Dedifferentiated amniotic fluid mesenchymal stem cell (primary cell): ENCODE data around the gene CIAO2B.
A peak's percentile ranks its signal among the peaks of the same experiment; 100 is the strongest.
"Not testable (repeated sequence)": the region's sequence is repeated elsewhere in the genome, so short reads cannot be mapped to it uniquely, and the experiment has no call there.

Experiments used
- DNase-seq: peaks from one replicate; pipeline ENCODE4 v3.0.0-alpha.2; 2016; ENCODE audit errors: extremely low spot score

Gene CIAO2B

DNA sequence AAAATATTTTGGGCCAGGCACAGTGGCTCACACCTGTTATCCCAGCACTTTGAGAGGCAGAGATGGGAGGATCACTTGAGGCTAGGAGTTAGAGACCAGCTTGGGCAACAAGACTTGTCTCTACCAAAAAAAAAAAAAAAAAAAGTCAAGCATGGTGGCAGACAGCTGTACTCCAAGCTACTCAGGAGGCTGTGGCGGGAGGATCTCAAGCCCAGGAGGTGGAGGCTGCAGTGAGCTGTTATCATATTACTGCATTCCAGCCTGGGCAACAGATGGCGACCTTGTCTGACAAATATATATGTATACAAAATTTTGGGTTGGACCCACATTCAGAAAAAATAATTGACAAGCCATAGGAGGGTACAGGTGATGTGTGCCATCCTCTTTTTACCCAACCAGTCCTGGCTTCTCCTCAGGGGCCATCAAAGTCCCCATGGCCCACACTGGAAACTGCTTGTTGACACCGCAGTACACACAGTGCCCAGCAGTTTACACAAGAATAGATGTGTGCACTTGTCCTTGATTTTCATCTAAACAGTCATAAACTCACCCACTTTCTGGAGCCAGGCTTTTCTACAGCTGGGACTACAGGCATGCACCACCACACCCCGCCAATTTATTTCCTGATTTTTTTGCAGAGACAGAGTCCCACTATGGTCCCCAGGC lies 2.8 kb upstream of the CIAO2B start:
- DNase-seq: no peak

DNA sequence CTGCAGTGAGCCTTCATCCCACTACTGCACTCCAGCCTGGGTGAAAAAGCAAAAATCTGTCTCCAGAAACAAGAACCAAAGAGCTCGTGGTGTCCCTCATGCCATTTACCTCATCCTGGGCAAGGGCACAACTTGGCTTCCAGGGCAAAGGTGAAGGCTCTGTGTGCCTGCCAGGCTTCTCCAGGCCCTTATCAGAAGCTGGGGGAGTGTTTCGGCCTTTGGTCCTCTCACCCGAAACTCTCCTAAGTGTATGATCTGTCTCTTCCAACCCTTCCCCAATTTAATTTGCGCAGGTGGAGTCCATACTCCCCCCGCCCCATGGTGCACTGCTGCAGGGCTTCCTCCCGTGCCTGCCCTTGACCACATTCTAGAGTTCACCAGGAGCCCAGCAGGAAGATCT lies 2.3 kb upstream of the CIAO2B start:
- DNase-seq: no peak

DNA sequence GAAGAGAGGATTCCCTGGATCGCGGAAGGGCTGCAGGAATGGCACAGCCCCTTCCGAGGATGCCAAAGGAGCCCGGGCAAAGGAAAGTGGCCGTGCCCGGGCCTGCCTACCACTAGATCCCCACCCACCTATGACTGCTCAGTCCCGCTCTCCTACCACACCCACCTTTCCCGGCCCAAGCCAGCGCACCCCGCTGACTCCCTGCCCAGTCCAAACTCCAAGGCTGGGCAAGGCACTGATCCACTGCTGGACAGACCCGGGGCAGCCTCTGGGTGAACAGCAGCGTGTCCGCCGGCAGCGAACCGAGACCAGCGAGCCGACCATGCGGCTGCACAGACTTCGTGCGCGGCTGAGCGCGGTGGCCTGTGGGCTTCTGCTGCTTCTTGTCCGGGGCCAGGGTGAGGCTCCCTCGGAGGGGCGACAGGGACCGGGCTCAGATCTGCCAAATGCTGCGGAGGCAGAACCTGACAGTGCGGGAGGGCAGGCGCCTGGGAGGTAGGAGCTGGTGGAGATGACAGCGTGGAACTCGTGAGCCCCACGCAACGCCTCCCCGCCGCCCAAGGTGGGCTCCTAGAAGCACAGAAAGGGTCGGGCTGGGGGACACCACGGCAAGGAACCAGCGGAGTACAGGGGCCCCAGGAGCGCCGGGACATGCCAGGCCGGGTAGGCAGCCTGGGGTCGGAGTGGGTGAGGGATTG lies 1.3 kb upstream of the CIAO2B start, which contains the start of gene CES2:
Gene CES2 (plus strand): TSS at position 203 of the 698 bp plus-strand sequence. CDS start 120 bp downstream, at position 323.
- peak; percentile 33 for DNase-seq

DNA sequence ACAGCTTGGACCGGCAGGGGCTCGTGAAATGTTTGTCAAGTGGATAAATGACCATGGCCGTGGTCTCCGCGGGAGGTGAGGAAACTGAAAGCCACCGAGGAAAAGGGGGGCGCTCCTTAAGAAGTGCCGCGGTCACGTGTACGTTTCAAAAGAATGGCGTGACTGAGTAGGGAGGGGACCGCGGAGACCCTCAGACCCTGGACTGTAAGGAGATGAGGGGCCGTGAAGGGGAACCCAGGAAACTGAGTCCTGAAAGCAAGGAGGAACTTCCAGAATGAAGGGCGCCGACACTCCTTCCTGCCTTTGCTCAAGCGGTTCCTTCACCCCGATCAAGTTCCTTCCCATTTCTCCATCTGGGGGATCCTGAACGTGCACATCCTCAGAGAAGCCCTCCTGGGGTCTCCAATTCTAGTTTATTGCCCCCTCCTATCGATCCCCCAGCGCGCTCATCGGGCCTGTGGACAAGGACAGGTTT lies 674 bp upstream of the CIAO2B start:
- not testable (repeated sequence) for DNase-seq

DNA sequence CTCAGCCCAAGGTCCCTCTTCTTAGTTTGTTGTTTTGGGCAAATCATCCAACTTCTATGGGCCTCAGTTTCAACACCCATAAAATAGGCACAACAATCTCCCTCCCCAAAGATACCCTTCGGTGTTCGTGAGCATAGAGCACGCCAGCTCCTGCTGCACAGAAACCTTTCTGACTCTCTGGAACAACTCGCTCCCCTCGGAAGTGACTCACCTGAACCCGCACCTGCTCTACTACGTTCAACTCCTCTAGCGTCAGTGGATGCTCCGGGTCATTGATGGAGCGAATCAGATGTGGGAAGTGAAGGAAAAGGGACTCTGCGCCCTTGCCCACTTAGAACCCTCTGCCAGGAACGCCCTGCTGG lies 445 bp downstream of the CIAO2B start:
- DNase-seq: no peak

DNA sequence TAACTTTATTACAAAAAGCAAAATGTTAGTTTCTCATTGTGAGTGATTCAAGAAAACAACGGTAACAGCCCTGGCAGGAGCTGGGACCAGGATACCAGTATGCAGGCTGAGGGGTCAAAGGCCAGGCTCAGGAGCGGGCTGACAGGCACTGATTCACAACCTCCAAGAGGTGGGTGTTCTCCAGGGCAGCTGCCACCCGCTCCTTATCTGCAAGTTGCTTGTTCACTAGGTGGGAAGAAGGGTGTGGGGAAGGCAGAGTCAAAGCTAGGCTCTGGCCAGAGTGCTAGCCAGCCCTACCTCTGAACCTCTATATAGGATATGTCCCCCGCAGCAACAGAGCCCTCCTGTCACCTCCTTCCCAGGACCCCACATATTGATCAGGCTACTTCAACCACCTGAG lies 2.1 kb downstream of the CIAO2B start:
- DNase-seq: no peak

DNA sequence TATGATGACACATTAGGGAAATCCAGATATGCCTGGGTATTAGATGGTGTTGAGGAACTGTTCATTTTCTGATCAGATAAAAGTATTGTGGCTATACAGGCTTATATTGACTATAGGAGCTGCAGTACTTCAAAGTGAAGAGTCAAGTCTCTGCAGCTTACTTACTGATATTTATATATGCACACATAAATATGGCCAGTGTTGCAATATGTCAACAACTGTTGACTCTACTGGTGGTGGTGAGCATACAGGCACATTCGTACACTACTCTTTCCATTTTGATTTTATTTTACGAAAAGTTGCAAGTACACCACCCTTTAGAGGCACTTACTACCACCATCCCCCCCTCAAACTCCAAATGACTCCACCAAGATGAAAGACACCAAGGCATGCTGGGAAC lies 2.5 kb downstream of the CIAO2B start:
- DNase-seq: no peak

DNA sequence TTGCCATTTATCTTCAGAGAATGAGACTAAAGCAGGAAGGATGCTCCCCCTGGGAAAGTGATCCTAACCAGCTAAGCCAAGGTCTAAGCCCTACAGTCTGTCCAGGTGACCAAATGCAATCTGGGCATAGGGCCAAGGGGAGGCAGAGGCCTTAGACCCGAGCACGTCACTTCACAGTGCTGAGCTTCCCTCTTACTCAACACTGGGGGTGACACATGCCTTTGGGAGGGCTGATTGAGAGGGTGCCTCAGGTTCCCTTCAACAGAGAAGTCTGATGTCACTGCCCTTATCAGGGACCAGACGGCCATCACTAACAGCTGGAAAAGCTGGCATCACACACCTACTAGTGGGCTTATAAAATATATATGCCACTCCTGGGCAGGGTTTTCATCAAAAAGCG lies 4.0 kb downstream of the CIAO2B start:
- DNase-seq: no peak

DNA sequence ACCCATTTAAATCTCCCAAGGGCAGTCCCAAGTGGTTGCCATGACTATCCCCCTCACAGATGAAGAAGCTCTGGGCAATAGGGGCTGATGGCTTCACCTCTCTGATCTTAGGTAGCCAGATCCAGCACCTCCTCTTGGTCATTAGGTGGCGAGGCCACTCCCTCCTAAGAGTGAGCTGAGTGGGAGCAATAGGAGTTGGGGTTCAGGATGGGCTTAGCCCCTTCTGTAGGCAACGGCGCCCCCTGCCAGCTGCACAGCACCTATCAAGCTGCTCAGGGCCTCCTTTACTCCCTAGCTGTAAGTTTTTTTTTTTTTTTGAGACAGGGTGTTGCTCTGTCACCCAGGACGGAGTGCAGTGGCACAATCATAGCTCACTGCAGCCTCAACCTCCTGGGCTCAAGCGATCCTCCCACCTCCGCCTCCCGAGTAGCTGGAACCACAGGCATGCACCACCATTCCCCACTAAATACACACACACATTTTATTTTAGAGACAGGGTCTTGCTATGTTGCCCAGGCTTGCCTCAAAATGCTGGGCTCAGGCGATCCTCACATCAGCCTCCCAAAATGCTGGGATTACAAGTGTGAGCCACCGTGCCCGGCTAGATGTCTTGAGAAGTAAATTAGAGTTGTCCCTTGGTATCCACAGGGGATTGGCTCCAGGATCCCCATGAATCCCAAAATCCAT lies 5.4 kb downstream of the CIAO2B start:
- DNase-seq: no peak

DNA sequence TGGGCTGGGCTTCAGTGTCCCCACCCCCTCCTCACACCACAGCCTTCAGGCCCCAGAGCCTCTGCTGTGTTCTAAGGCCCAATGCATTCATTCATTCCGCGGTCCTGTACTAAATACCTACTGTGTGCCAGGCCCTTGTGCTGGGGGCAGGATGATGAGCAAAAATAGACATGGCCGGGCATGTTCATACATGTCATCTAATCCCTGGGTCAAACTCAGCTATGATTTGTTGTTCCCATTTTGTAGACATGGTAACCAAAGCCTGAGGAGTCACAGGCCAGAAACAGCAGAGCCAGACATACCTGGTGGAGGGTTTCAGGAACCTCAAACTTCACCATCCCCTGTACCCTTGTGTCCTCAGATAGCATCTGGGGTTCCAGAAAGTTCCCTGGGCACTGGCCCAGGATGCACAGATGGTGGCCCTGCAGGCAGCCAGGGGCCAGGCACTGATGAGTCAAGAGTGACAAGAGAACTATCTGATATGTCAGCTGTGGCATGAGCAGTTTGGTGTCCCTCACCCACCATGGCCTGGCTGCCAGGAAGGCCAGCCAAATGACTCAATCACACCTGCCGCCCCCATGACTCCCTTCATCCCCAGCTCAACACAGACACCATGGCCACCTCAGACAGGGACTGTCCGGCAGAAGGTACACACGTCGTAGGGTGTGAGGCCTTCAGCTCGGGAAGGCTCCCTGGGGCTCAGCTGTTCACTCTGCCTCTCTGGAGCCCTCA lies 6.1 kb downstream of the CIAO2B start:
- DNase-seq: no peak

DNA sequence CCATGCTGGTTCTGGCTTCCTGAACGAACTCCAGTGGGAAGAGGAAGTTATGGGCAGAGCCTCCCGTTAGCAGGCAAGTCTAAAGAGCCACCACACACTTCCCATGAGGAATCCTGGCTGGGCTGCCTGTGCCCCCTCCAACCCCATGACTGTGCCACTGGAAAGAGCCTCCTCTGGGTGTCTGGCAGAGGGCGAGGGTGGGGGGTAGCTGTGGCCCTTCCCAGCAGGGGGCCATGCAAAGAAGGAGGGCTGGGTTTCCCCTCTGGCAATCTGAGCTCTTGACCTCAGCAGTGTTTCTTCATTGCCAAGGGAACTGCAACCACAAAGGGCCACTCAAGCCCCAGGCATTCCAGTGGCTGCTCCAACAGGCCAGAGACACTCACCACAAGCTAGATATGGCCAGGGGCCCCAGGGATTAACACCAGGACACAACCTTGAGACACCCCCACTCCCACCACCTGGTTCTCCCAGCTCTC lies 7.2 kb downstream of the CIAO2B start:
- peak; percentile 55 for DNase-seq

DNA sequence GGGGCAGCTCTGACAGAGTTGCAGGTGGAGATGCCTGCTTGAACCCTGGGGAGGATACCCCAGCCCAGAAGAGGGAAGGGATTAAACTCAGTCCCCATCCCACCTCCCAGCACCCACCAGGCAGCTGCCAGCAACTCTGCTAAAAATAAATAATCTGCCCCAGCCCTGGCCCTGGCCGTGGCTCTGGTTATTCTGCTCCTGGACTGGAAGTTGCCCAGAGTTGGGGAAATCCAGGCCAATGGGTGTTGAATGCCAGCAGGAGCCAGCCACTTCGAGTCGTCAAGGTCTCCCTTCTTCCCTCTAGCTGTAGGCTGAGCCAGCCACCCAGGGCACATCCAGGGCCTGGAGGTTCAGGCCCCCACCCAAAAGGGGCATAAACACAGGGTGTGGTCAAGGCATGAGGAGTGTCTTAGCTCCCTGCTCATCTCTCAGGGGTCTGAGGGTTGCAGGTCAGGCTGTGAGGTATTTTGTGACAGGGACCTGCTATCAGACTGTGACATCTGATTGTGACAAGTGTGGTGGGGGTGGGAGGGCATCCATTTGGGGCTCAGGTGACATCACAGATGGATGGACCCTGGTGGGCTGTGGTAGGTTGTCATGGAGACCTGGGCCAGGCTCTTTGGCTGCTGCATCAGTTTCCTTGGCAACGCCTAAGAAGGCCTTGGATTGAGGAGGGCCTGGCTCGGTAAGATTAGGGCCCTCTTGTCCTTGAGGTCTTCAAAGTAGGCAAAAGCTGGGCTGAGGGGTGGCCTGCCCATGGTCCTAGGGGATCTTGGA lies 7.8 kb downstream of the CIAO2B start:
- no peak for DNase-seq

DNA sequence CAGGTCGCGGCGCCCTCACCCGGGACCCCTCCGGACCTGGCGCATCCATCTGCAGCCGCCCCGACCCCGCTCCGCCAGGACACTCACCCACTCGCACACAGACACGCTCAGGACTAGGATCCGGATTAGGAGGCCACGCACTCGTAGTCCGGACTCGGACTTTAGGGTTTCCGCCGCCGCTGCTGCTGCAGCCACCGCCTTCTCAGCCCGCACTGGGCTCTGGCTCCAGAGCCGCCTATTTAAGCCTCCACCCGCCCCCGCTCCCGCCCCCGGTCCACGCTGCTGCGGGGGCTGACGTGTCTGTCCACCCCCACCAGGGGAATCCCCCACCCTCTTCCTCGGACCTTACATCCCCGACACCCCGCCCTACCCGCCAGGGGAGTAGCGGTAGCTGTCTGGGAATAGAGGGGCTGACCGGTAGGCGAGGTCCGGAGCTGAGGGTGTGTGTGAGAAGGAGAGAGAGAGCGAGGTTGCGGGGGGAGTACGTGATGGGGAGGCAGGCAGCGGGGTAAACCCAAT lies 8.8 kb downstream of the CIAO2B start, which contains the start of gene RRAD:
Gene RRAD (minus strand): TSS at position 214 of the 519 bp plus-strand sequence. CDS start 356 bp downstream, outside the sequence.
- DNase-seq: no peak

DNA sequence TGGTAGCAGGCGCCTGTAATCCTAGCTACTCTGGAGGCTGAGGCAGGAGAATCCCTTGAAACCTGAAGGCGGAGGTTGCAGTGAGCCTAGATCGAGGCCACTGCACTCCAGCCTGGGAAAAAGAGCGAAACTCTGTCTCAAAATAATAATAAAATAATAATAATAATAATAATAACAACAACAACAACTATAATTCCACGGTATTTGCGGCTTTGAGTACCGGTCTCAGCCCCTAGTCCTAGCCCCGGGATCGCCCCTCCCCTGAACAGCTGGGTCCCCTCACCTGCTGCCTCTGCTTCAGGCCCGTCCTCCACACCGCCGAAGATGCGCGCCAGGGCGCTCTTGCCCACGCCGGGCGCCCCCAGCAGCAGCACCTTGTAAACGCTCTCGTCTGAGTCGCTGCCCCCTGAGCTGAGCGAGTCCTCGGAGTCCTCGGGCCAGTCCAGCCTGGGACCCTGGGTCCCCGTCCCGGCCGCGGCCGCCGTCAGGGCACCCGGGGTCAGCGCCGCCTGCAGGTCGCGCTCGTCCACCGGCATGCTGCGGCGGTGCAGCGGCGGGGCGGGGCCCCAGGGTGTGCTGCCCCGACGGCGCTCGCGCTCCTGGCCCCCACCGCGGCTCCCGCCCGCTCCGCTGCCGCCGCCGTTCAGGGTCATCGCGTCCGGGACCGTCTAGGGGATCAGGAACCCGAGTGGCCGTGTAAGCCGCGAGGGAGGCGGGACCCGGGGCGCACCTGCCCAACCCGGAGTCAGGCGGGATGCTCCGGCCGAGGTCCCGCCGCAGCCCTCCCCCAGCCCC lies 9.5 kb downstream of the CIAO2B start:
- DNase-seq: no peak

DNA sequence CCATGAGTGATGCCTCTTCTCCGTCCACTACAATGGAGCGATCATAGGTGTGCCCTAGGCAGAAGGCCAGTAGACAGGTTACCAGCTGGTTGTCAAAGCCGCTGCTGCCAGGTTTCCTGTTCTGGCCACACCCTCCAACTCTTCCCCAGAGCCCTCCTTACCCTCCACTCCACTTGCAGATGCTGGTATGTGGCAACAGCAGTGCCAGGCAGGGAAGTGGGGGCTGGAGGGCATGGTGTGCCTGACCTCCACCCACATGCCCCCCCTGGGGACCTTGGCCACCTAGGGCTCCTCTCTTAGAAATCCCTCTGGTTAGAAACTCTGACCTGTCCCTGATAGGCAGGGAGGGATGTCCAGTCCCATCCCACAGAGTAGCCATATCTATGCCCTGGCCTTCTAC lies 10.3 kb downstream of the CIAO2B start:
- DNase-seq: no peak

DNA sequence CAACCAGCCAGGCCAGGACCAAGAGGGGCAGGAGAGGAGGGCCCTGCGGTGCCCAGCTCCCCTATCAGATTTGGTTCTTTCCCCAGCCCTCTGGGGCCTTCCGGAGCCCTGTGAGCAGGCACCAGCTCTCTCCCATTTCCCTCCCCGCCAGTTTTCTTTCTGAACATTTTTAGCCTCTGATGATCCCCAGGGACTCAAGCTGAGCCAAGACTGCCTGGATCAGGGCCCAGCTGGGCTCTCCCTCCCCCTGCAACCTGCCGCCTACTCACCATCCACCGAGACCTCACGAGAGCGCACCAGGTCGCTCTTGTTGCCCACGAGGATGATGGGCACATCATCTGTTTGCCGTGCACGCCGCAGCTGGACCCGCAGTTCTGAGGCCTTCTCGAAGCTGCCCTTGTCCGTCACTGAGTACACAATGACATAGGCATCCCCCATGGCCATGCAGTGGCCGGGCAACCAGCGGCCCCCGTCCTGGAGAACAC lies 10.9 kb downstream of the CIAO2B start:
- no peak for DNase-seq

DNA sequence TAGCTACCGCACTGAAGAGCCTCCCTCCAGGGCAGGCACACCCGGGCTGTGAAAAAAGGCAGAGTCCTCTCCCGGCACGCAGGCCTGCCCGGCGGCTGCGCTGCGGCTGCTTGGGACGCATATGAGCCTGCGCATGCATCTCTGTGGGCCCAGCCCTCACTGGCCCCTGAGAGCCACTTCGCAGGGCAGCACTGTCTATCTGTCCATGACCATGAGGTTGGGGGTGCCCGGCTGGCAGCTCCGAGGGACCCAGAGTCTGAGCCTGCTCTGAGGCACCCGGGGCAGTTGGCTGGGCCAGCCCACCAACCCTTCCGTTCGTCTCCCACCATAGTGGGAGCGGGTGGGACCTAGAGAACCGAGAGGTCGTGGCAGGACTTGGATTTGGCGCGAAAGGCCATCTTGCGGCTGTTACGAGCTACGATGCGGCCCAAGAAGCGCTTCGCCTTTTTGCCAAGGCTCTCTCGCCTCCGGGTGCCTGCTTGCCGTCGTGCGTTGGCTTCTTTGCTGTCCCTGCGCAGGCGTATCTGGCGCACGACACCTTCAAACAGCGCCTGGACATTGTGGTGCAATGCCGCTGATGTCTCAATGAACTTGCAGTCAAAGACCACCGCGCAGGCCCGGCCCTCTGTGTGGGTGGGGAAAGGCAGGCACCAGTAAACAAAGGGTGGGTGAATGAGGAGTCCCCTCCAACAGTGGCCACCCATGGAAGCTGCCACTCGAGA lies 12.3 kb downstream of the CIAO2B start:
- no peak for DNase-seq

DNA sequence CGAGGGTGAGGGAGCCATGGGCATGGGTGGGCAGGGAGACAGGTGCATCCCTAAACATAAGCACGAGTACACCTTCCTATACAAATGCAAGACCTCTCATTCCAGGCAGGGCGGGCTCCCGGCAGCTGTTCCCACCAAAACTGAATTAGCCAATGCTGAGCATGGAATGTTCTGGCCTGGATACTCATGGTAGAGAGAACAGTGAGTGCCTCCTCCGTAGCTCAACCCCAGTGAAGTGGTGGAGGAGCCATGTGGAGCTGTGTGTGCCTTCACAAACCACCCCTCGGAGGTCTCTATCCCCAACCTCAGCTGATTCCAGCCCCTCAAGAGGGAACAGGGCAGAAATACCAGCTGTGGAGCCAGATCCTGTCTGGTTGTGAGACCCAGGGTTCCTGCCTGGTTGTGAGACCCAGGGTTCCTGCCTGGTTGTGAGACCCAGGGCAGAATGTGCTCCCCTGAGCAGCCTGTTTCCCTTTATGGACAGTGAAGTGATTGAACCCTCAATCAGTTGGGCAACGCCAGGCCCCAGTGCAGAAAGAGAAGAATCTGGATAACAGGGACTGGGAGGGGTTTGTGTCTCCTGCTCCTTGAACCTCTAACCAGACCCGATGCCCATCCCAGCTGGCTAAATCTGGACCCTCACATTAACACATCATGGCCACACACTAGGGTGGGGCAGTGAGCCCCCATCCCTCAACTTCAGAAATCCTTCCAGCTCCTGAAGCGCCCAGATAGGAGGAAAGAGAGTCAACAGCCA lies 13.1 kb downstream of the CIAO2B start:
- DNase-seq: no peak

DNA sequence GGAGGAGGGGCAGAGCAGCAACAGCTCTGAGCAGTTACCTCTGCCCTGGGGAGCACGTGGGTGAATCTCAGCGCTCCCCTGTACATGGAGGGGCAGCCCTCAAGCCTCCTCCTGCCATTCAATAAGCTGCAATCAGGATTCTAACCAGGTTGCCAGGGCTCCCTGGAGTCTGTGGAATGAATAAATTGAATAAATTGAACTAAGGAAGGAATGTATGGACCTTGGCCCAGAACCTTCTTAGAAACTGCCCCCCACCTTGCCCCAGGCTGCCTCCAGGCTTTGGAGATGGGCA lies 14.0 kb downstream of the CIAO2B start:
- DNase-seq: no peak
